Motor neuron (in vitro differentiated cells): ENCODE measurements around the gene DAGLB. TPM values are rescaled to one million over a fixed set of nuclear protein-coding genes. Genes with fewer than 3 reads are reported as not detected.
A peak's percentile ranks its signal among the peaks of the same experiment; 100 is the strongest.
"Not testable (repeated sequence)": the region's sequence is repeated elsewhere in the genome, so short reads cannot be mapped to it uniquely, and the experiment has no call there.

Experiments used
- ATAC-seq, 8 experiments: fragments of 200-7000 bp; cut with Tn5 transposase; replicated peaks in 6 of 8; 2 replicates each; pipeline ENCODE4 v1.8.0; 2021; ENCODE audit warnings: mild to moderate bottlenecking in 8 of 8, moderate library complexity in 8 of 8
- H3K27ac ChIP-seq, 2 donors: fragments of 250-450 bp; sonication (Bioruptor Pico); 2 replicates each; pipeline ENCODE4 v1.9.0; 2021; ENCODE audit warnings: antibody characterized with exemption in 2 of 2, mild to moderate bottlenecking in 2 of 2, moderate library complexity in 1 of 2
- H3K4me1 ChIP-seq, 2 donors: fragments of 250-450 bp; sonication (Bioruptor Pico); replicated peaks in 1 of 2; 2 replicates each; pipeline ENCODE4 v1.6.1; 2021; ENCODE audit warnings: antibody characterized with exemption in 2 of 2, mild to moderate bottlenecking in 2 of 2, moderate library complexity in 1 of 2
- H3K4me3 ChIP-seq, 5 donors: fragments of 250-450 bp; sonication (Bioruptor Pico); 2 replicates each; pipeline ENCODE4 v1.9.0; 2021; ENCODE audit warnings: antibody characterized with exemption in 5 of 5, mild to moderate bottlenecking in 5 of 5, moderate library complexity in 4 of 5
- WGBS, 10 experiments: fragments of 450-650 bp; shearing (Covaris generic); methylation state at CpG; one replicate each; pipeline ENCODE4 v1.0.0; 2022; 5-methylcytosine and 5-hydroxymethylcytosine counted together
- in situ Hi-C, 9 experiments: fragments of 400-800 bp; cut with MboI; loops; one replicate each; pipeline ENCODE4 v1.15.0; 2021; ENCODE audit warnings: low sequenced_read_pairs in 9 of 9, low pct_unique_long_range_greater_than_20kb in 2 of 9; ENCODE audit not compliant: unreplicated experiment in 9 of 9
- total RNA-seq, 8 experiments: library from RNA; unstranded; fragments of 300-600 nt; gene quantifications; 2 replicates each; pipeline versions ENCODE4 v1.2.3 to v1.2.4, GENCODE V29; 2022

DAGLB gene
- total RNA-seq, 8 experiments from 2014 or later: 13.3 to 20.6 (median 17.9) TPM

GRCh38 chr7:6385110-6385781, 62.5 kb downstream of the DAGLB start:
- WGBS, 10 experiments: 14 to 100% (median 81%) methylated on average over 1 to 5 of the region's 5 CpGs
- no peak overlapping the region for H3K27ac ChIP-seq
- peaks cover 7 to 11% of the 10 kb centered on the region in 2 donors for H3K4me1 ChIP-seq
- H3K4me3 ChIP-seq: no peak overlapping the region
- peak; percentile 58 to 95 (median 82) for ATAC-seq
- in situ Hi-C loops: no loop called here

- Histone ChIP-seq H3K27ac (peak overlapping the region in 1 of 2 donors; percentile 55), H3K4me3 (no peak overlapping the region), H3K4me1 (peaks cover 7 to 11% of the 10 kb centered on the region in 2 donors)
- ATAC-seq: no peak
- in situ Hi-C loops: no loop called here
- 60 to 100% (median 100%) methylated on average over 1 to 4 of the region's 4 CpGs; no CpG with 5 or more reads in 3 of the 10 experiments for WGBS, 10 experiments
Observed at GRCh38 chr7:6384327-6384726, 63.4 kb downstream of the DAGLB start.

- Histone ChIP-seq H3K4me1 (peaks cover 7 to 11% of the 10 kb centered on the region in 2 donors), H3K27ac (no peak overlapping the region), H3K4me3 (no peak overlapping the region)
- in situ Hi-C loops: no loop called here
- WGBS, 10 experiments: 20 to 100% (median 88%) methylated on average over 1 to 5 of the region's 5 CpGs; no CpG with 5 or more reads in 1 of the 10 experiments
- no peak for ATAC-seq
Observed at GRCh38 chr7:6382817-6383216, 64.9 kb downstream of the DAGLB start.

GRCh38 chr7:6381846-6382245, 65.9 kb downstream of the DAGLB start:
- H3K4me3 ChIP-seq, H3K27ac ChIP-seq, in situ Hi-C loops, ATAC-seq: not testable (repeated sequence)
- H3K4me1 ChIP-seq: peaks cover 7 to 12% of the 10 kb centered on the region in 2 donors
- 87 to 100% (median 98%) methylated on average over 1 to 10 of the region's 11 CpGs; no CpG with 5 or more reads in 1 of the 10 experiments for WGBS, 10 experiments

GRCh38 chr7:6380310-6381095, 67.3 kb downstream of the DAGLB start:
- in situ Hi-C loops: no loop called here
- Histone ChIP-seq H3K27ac (no peak overlapping the region), H3K4me3 (no peak overlapping the region), H3K4me1 (peaks cover 11 to 17% of the 10 kb centered on the region in 2 donors)
- 22 to 100% (median 87%) methylated on average over 1 to 3 of the region's 3 CpGs; no CpG with 5 or more reads in 2 of the 10 experiments for WGBS, 10 experiments
- ATAC-seq: no peak

GRCh38 chr7:6379886-6380285, 67.9 kb downstream of the DAGLB start:
- no peak for ATAC-seq
- Histone ChIP-seq H3K4me1 (peaks cover 6 to 12% of the 10 kb centered on the region in 2 donors), H3K4me3 (no peak overlapping the region), H3K27ac (no peak overlapping the region)
- in situ Hi-C loops: no loop called here
- 60 to 100% (median 93%) methylated on average over 1 to 6 of the region's 7 CpGs; no CpG with 5 or more reads in 1 of the 10 experiments for WGBS, 10 experiments

- H3K27ac ChIP-seq, H3K4me3 ChIP-seq, in situ Hi-C loops, ATAC-seq: not testable (repeated sequence)
- peaks cover 4 to 12% of the 10 kb centered on the region in 2 donors for H3K4me1 ChIP-seq
- WGBS, 10 experiments: 78 to 100% (median 97%) methylated on average over 1 to 5 of the region's 5 CpGs; no CpG with 5 or more reads in 2 of the 10 experiments
Observed at GRCh38 chr7:6378556-6378955, 69.2 kb downstream of the DAGLB start.

GRCh38 chr7:6376820-6377219, 70.9 kb downstream of the DAGLB start:
- no peak for ATAC-seq
- 40 to 94% (median 81%) methylated on average over 2 to 7 of the region's 7 CpGs; no CpG with 5 or more reads in 2 of the 10 experiments for WGBS, 10 experiments
- Histone ChIP-seq H3K4me1 (peaks cover 4 to 12% of the 10 kb centered on the region in 2 donors), H3K4me3 (no peak overlapping the region), H3K27ac (no peak overlapping the region)
- in situ Hi-C loops: no loop called here

- Histone ChIP-seq H3K27ac (no peak overlapping the region), H3K4me3 (peak overlapping the region; percentile 74 to 91 (median 84))
- in situ Hi-C loops: no loop called here
Observed at GRCh38 chr7:6375348-6376101, 72.2 kb downstream of the DAGLB start.

GRCh38 chr7:6367701-6368211, 80.0 kb downstream of the DAGLB start:
- in situ Hi-C loops: no loop called here
- 43 to 100% (median 73%) methylated on average over 1 to 4 of the region's 4 CpGs; no CpG with 5 or more reads in 5 of the 10 experiments for WGBS, 10 experiments
- no peaks in the 10 kb centered on the region for H3K4me1 ChIP-seq
- H3K27ac ChIP-seq: no peak overlapping the region
- no peak overlapping the region for H3K4me3 ChIP-seq
- peak in 3 of 8 experiments; percentile 71 to 98 (median 97) for ATAC-seq

More at GRCh38 chr7:6375348-6376101, 72.2 kb downstream of the DAGLB start:
- WGBS, 10 experiments: 0 to 21% (median 7%) methylated on average over 6 to 22 of the region's 23 CpGs
- ATAC-seq: no peak
- peaks cover 4 to 12% of the 10 kb centered on the region in 2 donors for H3K4me1 ChIP-seq

- in situ Hi-C loops: no loop called here
- no peaks in the 10 kb centered on the region for H3K4me1 ChIP-seq
- ATAC-seq: no peak
- no peak overlapping the region for H3K4me3 ChIP-seq
- no peak overlapping the region for H3K27ac ChIP-seq
- WGBS, 10 experiments: 42 to 100% (median 80%) methylated on average over 1 to 5 of the region's 5 CpGs; no CpG with 5 or more reads in 2 of the 10 experiments
Observed at GRCh38 chr7:6365451-6365850, 82.3 kb downstream of the DAGLB start.

- no peak for ATAC-seq
- Histone ChIP-seq H3K4me3 (no peak overlapping the region), H3K27ac (no peak overlapping the region), H3K4me1 (no peaks in the 10 kb centered on the region)
- in situ Hi-C loops: no loop called here
- 33 to 100% (median 80%) methylated on average over 1 to 4 of the region's 5 CpGs for WGBS, 10 experiments
Observed at GRCh38 chr7:6360841-6361240, 86.9 kb downstream of the DAGLB start.
